SH-SY5Y (cell line): ENCODE measurements around the gene CD59.

Experiments used
- GATA2 ChIP-seq: IDR thresholded peaks from 2 replicates; pipeline ENCODE4 v1.6.1; 2011; ENCODE audit warnings: mild to moderate bottlenecking, low read depth, low read length
- GATA3 ChIP-seq: IDR thresholded peaks from 2 replicates; pipeline ENCODE4 v1.6.1; 2011; ENCODE audit warnings: low read depth, mild to moderate bottlenecking, low read length, moderate library complexity

- no peak for TF ChIP-seq GATA3
- TF ChIP-seq GATA2, result no peak
Measured at GRCh38 chr11:33700502-33701271, 35.5 kb downstream of the CD59 start, which contains the start of gene C11orf91.
